Measurements from ENCODE around the gene DIDO1. TPM values are rescaled to one million over a fixed set of nuclear protein-coding genes. Genes with fewer than 3 reads are reported as not detected.

DIDO1 gene
- total RNA-seq, 4 donors from 2014 or later: 24.2 to 39.3 (median 28.7) TPM

DNA sequence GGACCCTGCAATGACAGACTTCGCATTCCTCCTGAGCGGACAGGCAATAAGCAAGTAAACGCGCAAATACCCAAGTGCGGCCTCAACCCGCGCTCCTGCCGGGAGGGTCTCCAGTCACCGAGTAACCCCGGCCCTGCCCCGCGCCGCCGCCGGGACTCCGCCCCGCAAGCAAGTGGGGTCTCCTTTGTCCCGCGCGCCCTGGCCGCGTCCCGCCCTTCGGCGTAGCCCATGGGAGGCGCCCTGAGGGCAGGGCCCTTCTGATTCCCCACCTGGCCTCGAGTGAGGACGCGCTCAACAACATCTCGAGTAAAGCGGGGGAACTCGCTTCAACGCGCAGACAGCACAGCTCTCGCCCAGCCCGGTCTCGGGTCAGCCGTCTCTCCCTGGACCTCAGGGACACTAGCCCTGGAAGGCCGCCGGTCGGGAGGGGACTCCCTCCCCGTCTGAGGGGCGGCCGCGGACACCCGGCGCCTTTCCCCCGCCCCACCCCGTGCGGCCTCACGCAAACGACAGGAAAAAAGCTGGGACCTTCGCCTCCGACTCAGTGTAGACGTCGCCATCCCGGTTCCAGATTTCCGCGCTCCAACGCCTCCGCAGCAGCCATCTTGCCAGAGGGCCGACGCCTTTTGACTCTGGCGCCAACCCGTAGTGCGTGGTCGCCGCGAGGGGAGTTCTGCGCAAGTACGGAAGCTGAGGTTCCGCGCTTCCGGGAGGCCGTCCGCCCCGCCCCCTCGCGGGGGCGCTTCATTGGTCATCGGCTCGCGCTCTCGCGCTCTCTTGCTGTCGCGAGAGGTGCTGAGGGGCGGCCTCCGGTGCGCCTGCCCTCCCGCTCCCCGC is 11.2 kb upstream of the DIDO1 start:
- no peaks in the 10 kb centered on the region for H3K9me3 ChIP-seq
- H3K4me3 ChIP-seq: peak overlapping the region; percentile 84 to 99 (median 92)
- intact Hi-C loops (cut with DNase I; ENCODE audit: low total_unique reads): loop anchor here (1.0 to 5.0 kb wide), 2 partner anchors 11 to 285 kb away; partner anchors contain the start of gene DIDO1
- TF ChIP-seq POLR2A (IDR thresholded peaks at IDR 0.05): peak; percentile 77 to 91
- TF ChIP-seq, protein P1, sequence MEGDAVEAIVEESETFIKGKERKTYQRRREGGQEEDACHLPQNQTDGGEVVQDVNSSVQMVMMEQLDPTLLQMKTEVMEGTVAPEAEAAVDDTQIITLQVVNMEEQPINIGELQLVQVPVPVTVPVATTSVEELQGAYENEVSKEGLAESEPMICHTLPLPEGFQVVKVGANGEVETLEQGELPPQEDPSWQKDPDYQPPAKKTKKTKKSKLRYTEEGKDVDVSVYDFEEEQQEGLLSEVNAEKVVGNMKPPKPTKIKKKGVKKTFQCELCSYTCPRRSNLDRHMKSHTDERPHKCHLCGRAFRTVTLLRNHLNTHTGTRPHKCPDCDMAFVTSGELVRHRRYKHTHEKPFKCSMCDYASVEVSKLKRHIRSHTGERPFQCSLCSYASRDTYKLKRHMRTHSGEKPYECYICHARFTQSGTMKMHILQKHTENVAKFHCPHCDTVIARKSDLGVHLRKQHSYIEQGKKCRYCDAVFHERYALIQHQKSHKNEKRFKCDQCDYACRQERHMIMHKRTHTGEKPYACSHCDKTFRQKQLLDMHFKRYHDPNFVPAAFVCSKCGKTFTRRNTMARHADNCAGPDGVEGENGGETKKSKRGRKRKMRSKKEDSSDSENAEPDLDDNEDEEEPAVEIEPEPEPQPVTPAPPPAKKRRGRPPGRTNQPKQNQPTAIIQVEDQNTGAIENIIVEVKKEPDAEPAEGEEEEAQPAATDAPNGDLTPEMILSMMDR (IDR thresholded peaks at IDR 0.05 in 4 of 5, conservative IDR thresholded peaks at IDR 0.05 in 1 of 5): peak in 1 of 5 experiments; percentile 10
- H3K4me1 ChIP-seq: peaks cover 31 to 42% of the 10 kb centered on the region in 2 donors
- H3K27ac ChIP-seq: peak overlapping the region; percentile 88 to 98 (median 94)
- DNase-seq (peak; percentile 93 to 96), ATAC-seq (peak; percentile 90 to 91)
- in situ Hi-C loops (cut with MboI; ENCODE audit: low sequenced_read_pairs in 4 of 4): no loop called here
- H3K27me3 ChIP-seq: no peaks in the 10 kb centered on the region
- H3K36me3 ChIP-seq: peaks cover 0 to 10% of the 10 kb centered on the region in 2 donors

GRCh38 chr20:62935968-62936585 is 9.8 kb upstream of the DIDO1 start:
- Histone ChIP-seq H3K4me1 (peaks cover 31 to 42% of the 10 kb centered on the region in 2 donors), H3K27me3 (no peaks in the 10 kb centered on the region), H3K9me3 (no peaks in the 10 kb centered on the region), H3K27ac (peak overlapping the region in 1 of 4 donors; percentile 88), H3K4me3 (peak overlapping the region in 3 of 4 donors; percentile 84 to 92 (median 92)), H3K36me3 (no peaks in the 10 kb centered on the region)
- TF ChIP-seq, protein P1 (IDR thresholded peaks at IDR 0.05 in 4 of 5, conservative IDR thresholded peaks at IDR 0.05 in 1 of 5): no peak
- DNase-seq: no peak
- intact Hi-C loops (cut with DNase I; ENCODE audit: low total_unique reads): loop anchor here (5.0 kb wide), 1 partner anchor 284 kb away; no protein-coding TSS in a partner anchor
- in situ Hi-C loops (cut with MboI; ENCODE audit: low sequenced_read_pairs in 4 of 4): no loop called here
- ATAC-seq: no peak

- no peak for DNase-seq
- Histone ChIP-seq H3K27me3 (no peaks in the 10 kb centered on the region), H3K27ac (no peak overlapping the region), H3K4me1 (peaks cover 31 to 42% of the 10 kb centered on the region in 2 donors), H3K36me3 (no peaks in the 10 kb centered on the region), H3K9me3 (no peaks in the 10 kb centered on the region), H3K4me3 (peak overlapping the region in 1 of 4 donors; percentile 92)
- in situ Hi-C loops (cut with MboI; ENCODE audit: low sequenced_read_pairs in 4 of 4): no loop called here
- intact Hi-C loops (cut with DNase I; ENCODE audit: low total_unique reads): loop anchor here (5.0 kb wide), 1 partner anchor 283 kb away; no protein-coding TSS in a partner anchor
- ATAC-seq: no peak
- no peak for TF ChIP-seq POLR2A (IDR thresholded peaks at IDR 0.05)
- TF ChIP-seq, protein P1 (IDR thresholded peaks at IDR 0.05 in 4 of 5, conservative IDR thresholded peaks at IDR 0.05 in 1 of 5): no peak
These were observed 9.1 kb upstream of the DIDO1 start for GRCh38 chr20:62935204-62935967.

GRCh38 chr20:62933966-62934365 is 7.7 kb upstream of the DIDO1 start:
- intact Hi-C loops (cut with DNase I; ENCODE audit: low total_unique reads): no loop called here
- no peak for TF ChIP-seq POLR2A (IDR thresholded peaks at IDR 0.05)
- TF ChIP-seq, protein P1 (IDR thresholded peaks at IDR 0.05 in 4 of 5, conservative IDR thresholded peaks at IDR 0.05 in 1 of 5): no peak
- ATAC-seq (no peak), DNase-seq (no peak)
- H3K9me3 ChIP-seq: no peaks in the 10 kb centered on the region
- H3K36me3 ChIP-seq: no peaks in the 10 kb centered on the region
- H3K4me3 ChIP-seq: no peak overlapping the region
- H3K27me3 ChIP-seq: no peaks in the 10 kb centered on the region
- peaks cover 31 to 42% of the 10 kb centered on the region in 2 donors for H3K4me1 ChIP-seq
- no peak overlapping the region for H3K27ac ChIP-seq
- in situ Hi-C loops (cut with MboI; ENCODE audit: low sequenced_read_pairs in 4 of 4): no loop called here

All from gastrocnemius medialis (tissue), 4 donors.